Osteoblast (primary cell): ENCODE data around the gene FAM241B. TPM values are rescaled to one million over a fixed set of nuclear protein-coding genes. Genes with fewer than 3 reads are reported as not detected.

Experiments
- DNase-seq: peaks from one replicate; pipeline ENCODE4 v3.0.0; 2011; ENCODE audit warnings: low spot score, mixed read lengths; ENCODE audit not compliant: insufficient read length; ENCODE audit errors: missing footprints
- H2AFZ ChIP-seq: 2 replicates; pipeline ENCODE4 v1.6.0; 2011; ENCODE audit warnings: mild to moderate bottlenecking, low read length
- H3K27ac ChIP-seq: 2 replicates; pipeline ENCODE4 v1.5.1; 2011; ENCODE audit warnings: mild to moderate bottlenecking, low read depth, low read length, moderate library complexity
- H3K27me3 ChIP-seq: 2 replicates; pipeline ENCODE4 v1.6.0; 2012; ENCODE audit warnings: mild to moderate bottlenecking, control low read depth, inconsistent platforms, low read length, moderate library complexity; ENCODE audit not compliant: insufficient read depth
- H3K36me3 ChIP-seq: 2 replicates; pipeline ENCODE4 v1.5.1; 2011; ENCODE audit warnings: mild to moderate bottlenecking, low read length, control low read depth, moderate library complexity; ENCODE audit not compliant: insufficient read depth
- H3K4me1 ChIP-seq: 2 replicates; pipeline ENCODE4 v1.5.1; 2011; ENCODE audit warnings: mild to moderate bottlenecking, low read length, control low read depth, moderate library complexity; ENCODE audit not compliant: insufficient read depth
- H3K4me2 ChIP-seq: 2 replicates; pipeline ENCODE4 v1.6.0; 2011; ENCODE audit warnings: mild to moderate bottlenecking, low read length; ENCODE audit not compliant: insufficient read depth
- H3K4me3 ChIP-seq: fragments of 200-600 bp; sonication (generic); 3 replicates; pipeline ENCODE4 v1.5.1; 2012; ENCODE audit warnings: mild to moderate bottlenecking, low read length, inconsistent platforms; ENCODE audit not compliant: insufficient read depth
- H3K79me2 ChIP-seq: 2 replicates; pipeline ENCODE4 v1.6.0; 2012; ENCODE audit warnings: mild to moderate bottlenecking, low read length, control low read depth, inconsistent platforms; ENCODE audit not compliant: insufficient read depth
- H3K9me3 ChIP-seq: 2 replicates; pipeline ENCODE4 v1.5.1; 2011; ENCODE audit warnings: low read depth, low read length, control low read depth
- H4K20me1 ChIP-seq: 2 replicates; pipeline ENCODE4 v1.6.0; 2012; ENCODE audit warnings: mild to moderate bottlenecking, low read length, control low read depth; ENCODE audit not compliant: insufficient read depth
- total RNA-seq: library from RNA; depleted of rRNA; stranded (reverse); fragments of >200 nt; gene quantifications from 2 replicates; pipeline ENCODE4 v1.2.3, GENCODE V29; 2012
- TF ChIP-seq, protein P1 (sequence below): IDR thresholded peaks from 2 replicates; pipeline ENCODE4 v1.5.1; 2011; ENCODE audit warnings: mild to moderate bottlenecking, low read depth, low read length, moderate library complexity; ENCODE audit errors: extremely low read depth

The FAM241B gene
- total RNA-seq, 1 donor, result 0.36 TPM

DNA sequence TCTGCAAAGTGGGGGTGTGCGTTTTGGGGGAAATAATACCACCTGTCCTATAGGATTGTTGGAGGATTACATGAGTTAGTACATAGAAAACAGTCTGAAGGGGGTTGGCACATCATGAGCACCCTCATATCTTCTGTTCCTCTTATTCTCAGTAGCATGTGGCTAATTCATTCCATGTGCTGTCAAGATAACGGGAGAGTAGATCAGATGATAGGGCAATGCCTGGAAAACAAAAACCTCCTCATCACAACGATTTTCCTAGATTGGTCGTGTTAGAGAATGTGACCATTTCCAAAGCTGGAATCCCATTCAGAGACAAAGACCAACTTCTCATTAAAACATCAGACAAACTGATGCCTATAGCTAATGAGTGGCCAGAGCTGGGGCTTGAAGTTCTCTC lies 50.6 kb downstream of the FAM241B start:
- H3K27me3 ChIP-seq, result peaks cover 71% of the 10 kb centered on the region
- TF ChIP-seq, protein P1, sequence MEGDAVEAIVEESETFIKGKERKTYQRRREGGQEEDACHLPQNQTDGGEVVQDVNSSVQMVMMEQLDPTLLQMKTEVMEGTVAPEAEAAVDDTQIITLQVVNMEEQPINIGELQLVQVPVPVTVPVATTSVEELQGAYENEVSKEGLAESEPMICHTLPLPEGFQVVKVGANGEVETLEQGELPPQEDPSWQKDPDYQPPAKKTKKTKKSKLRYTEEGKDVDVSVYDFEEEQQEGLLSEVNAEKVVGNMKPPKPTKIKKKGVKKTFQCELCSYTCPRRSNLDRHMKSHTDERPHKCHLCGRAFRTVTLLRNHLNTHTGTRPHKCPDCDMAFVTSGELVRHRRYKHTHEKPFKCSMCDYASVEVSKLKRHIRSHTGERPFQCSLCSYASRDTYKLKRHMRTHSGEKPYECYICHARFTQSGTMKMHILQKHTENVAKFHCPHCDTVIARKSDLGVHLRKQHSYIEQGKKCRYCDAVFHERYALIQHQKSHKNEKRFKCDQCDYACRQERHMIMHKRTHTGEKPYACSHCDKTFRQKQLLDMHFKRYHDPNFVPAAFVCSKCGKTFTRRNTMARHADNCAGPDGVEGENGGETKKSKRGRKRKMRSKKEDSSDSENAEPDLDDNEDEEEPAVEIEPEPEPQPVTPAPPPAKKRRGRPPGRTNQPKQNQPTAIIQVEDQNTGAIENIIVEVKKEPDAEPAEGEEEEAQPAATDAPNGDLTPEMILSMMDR, result no peak

DNA sequence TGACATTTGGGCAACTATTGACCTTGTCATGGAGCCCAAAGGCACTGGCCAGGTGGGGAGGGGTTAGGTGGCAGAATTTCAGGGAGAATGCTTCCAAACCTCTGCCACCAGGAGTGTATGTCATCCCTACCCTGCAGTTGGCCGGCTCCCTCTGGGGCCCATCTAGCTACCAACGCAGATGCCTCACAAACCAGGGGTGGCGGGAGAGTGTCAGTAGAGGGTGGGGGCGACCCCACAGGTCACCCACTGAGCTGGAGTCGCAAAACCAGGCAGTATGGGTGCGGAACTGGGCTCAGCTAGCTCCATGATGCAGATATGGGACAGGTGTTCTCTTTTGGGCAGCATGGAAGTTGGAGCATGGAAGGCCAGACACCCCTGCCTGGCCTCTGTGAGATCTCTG lies 51.4 kb downstream of the FAM241B start:
- Histone ChIP-seq H2AFZ (no peak overlapping the region), H4K20me1 (no peaks in the 10 kb centered on the region), H3K79me2 (no peaks in the 10 kb centered on the region), H3K27me3 (peaks cover 66% of the 10 kb centered on the region), H3K4me3 (no peak overlapping the region), H3K9me3 (no peaks in the 10 kb centered on the region), H3K36me3 (no peaks in the 10 kb centered on the region), H3K4me2 (no peak overlapping the region), H3K4me1 (no peaks in the 10 kb centered on the region), H3K27ac (no peak overlapping the region)
- peak; percentile 41 for DNase-seq
- TF ChIP-seq, protein P1, result no peak

More for the DNA sequence above, 50.6 kb downstream of the FAM241B start:
- H3K36me3 ChIP-seq, result no peaks in the 10 kb centered on the region
- H3K79me2 ChIP-seq, result no peaks in the 10 kb centered on the region
- no peaks in the 10 kb centered on the region for H3K4me1 ChIP-seq
- no peak for DNase-seq
- H2AFZ ChIP-seq, result no peak overlapping the region
- H3K4me3 ChIP-seq, result no peak overlapping the region
- H3K27ac ChIP-seq, result no peak overlapping the region
- H3K9me3 ChIP-seq, result no peaks in the 10 kb centered on the region
- H4K20me1 ChIP-seq, result no peaks in the 10 kb centered on the region
- no peak overlapping the region for H3K4me2 ChIP-seq

DNA sequence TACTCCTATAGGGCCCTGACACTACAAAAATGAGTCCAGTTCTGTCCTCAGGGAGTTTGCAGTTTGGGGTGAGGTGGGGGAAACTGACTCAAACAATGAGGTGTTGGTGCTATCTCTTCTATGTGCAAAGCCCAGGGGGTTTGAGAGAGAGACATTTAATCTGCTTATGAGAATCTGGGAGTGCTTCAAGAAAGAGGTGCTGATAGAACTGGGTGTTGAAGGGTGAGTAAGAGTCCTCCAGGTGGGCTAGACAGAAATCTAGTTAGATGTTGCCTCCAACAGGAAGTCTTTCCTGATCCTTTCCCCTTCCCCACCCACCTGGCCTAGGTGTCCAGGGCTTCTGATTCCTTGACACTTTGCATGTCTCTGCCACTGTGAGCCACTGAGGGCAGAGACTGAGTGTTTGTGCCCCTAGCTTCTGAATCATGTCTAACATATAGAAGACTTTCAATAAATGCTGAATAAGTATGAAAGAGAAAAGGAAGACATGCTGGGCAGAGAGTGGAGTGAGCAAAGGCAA lies 53.0 kb downstream of the FAM241B start:
- Histone ChIP-seq H2AFZ (no peak overlapping the region), H3K9me3 (no peaks in the 10 kb centered on the region), H3K36me3 (no peaks in the 10 kb centered on the region), H3K4me1 (no peaks in the 10 kb centered on the region), H3K4me2 (no peak overlapping the region), H3K27ac (no peak overlapping the region), H3K79me2 (no peaks in the 10 kb centered on the region), H4K20me1 (no peaks in the 10 kb centered on the region), H3K4me3 (no peak overlapping the region), H3K27me3 (peaks cover 59% of the 10 kb centered on the region)
- TF ChIP-seq, protein P1, result no peak
- no peak for DNase-seq

Other genes with a start within 250 kb of the FAM241B start
- 0.29 and 0.36 TPM in 2 replicates for gene TACR2, start 213.3 kb upstream of the FAM241B start, total RNA-seq
- 0.59 and 0.72 TPM in 2 replicates for gene TSPAN15, start 178.8 kb upstream of the FAM241B start, total RNA-seq
- gene NEUROG3, start 56.8 kb upstream of the FAM241B start, total RNA-seq, result not detected in 2 replicates
- 1.1 and 1.8 TPM in 2 replicates for gene COL13A1, start 171.7 kb downstream of the FAM241B start, total RNA-seq